NCI-H1436 (cell line): ENCODE results near the gene VASH2.
"Not testable (repeated sequence)": the region's sequence is repeated elsewhere in the genome, so short reads cannot be mapped to it uniquely, and the experiment has no call there.

Experiments
- DNase-seq: peaks from one replicate; lab custom pipeline; 2025; lab: John Stamatoyannopoulos, UW

The VASH2 gene

DNA sequence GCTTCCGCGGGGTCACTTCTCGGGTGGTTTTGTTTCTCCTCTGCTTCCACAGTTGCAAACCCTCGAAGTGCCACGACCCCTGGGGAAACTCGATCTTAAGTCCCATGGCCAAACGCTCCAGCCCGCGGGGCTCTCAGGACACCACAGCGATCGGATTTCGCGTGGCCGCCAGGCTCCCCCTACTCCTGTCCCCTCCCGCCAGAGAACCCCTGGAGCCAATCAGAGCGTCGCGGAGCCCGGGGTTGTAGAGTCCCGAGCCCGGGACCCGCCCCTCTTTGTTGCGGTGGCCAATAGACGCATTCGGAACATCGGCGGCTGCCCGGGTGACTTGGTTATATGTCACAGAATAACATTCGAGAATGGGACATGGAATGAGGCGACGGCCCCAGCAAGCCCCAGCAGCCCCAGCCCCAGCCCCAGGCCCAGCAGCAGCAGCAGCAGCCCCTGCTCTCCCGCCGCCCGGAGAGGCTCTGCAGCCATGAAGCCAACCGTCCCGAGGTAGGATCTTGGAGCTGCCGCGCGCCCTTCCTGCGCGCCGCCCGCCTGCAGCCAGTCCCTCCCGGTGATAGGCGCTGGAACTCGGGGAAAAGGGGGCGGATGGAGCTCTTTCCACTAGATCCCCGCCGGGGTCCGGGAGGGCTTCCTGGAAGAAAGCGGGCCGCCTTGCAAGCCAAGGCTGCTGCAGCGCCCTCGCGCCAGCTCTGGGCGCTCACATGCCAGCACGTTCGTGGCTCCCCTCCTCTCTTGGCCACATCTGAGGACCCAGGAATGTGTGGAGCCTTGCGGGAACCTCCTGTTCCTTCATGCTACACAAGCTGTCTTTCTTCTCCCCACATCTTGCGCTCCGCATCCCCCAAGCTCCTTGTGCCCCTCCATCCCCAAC, at the start of gene VASH2:
TSS of gene VASH2 (plus strand) at position 299 of the 883 bp plus-strand sequence. CDS start 1,002 bp downstream, outside the sequence.
- peak; percentile 95 for DNase-seq

DNA sequence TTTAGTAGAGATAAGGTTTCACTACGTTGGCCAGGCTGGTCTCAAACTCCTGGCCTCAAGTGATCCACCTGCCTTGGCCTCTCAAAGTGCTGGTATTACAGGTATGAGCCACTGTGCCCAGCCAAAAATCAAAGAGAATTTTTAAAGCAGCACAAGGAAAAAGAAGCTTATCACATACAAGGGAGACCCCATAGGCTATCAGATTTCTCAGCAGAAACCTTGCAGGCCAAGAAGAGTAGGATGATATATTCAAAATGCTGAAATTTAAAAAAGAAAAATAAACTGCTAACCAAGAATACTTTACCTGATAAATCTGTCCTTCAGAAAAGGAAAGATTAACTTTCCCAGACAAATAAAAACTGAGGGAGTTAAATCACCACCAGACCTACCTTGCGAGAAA, 49.1 kb upstream of the VASH2 start:
- DNase-seq = no peak

DNA sequence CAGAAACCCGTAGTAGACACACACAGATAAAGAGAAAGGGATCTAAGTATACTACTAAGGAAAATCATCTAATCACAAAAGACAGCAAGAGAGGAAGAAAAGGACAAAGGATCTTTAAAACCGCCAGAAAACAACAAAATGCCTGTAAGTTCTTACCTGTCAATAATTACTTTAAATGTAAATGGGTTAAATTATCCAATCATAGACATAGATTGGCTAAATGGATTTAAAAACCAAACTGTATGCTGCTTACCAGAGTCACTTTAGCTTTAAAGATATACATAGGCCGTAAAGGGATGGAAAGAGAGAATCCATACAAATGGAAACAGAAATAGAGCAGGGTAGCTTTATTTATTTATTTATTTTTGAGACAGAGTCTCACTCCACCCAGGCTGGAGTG, 48.3 kb upstream of the VASH2 start:
- DNase-seq = no peak

DNA sequence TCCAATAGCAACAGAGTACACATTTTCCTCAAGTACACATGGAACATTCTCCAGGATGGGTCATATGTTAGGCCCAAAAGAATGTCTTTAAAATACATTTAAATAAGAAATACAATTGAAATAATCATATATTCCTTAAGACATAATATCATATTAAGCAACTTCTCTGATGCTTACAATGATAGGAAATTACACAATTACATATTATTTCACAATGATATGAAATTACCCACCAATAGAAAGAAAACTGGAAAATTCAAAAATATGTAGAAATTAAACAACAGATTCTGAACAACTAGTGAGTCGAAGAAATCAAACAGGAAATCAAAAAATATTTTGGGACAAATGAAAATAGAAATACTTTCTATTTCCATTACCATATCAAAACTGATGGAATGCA, 46.7 kb upstream of the VASH2 start:
- no peak for DNase-seq

DNA sequence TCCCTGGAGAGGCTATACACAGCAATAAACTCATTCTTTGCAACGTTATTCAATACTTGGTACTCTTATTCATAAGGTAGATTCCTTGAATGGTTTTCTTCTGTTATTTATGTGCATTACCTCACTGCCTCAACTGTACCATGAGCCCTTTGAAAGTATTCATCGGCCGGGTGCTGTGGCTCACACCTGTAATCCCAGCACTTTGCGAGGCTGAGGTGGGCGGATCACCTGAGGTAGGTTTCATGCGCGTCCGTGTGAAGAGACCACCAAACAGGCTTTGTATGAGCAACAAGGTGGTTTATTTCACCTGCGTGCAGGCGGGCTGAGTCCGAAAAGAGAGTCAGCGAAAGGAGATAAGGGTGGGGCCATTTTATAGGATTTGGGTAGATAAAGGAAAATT, 42.3 kb upstream of the VASH2 start:
- DNase-seq = not testable (repeated sequence)

DNA sequence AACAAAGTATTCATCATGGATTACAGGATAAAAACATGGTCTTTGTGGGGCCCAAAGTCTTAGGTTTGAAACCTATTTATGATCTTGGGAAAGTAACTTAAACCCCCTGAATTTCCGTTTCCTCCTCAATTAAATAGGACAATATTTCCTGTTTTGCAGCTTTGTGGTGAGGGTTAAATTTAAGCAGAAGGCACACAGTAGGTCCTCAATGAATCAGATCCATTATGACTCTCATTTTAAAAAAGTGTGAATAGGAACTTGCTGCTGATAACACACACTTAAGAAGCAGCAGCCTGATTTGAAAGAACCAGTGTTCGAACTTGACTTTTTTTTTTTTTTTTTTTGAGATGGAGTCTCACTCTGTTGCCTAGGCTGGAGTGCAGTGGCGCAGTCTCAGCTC, 41.4 kb upstream of the VASH2 start:
- DNase-seq = no peak

DNA sequence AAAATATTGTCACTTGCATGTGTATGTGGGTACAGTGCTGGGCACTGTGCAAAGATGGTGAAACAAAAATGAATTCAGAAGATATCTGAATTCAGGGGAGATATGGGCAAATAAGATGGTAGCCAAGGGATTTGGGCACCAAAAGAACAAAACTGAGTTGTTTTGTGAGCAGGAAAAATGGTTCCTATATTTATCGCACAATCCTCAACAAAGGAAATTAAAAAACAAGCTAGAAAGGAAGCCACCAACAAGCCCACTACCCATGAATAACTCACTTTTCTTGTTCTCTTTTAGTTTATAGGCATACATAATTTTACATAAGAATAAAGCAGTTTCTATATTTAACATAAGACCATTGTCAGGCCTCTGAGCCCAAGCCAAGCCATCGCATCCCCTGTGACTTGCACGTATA, 40.7 kb upstream of the VASH2 start:
- no peak for DNase-seq

DNA sequence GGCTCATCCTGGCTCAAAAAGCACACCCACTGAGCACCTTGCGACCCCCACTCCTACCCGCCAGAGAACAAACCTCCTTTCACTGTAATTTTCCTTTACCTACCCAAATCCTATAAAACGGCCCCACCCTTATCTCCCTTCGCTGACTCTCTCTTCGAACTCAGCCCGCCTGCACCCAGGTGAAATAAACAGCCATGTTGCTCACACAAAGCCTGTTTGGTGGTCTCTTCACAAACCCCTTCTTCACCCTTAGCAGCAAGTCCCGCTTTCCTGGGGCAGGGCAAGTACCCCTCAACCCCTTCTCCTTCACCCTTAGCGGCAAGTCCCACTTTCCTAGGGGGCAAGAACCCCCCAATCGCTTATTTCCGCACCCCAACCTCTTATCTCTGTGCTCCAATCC, 40.1 kb upstream of the VASH2 start:
- DNase-seq = not testable (repeated sequence)

DNA sequence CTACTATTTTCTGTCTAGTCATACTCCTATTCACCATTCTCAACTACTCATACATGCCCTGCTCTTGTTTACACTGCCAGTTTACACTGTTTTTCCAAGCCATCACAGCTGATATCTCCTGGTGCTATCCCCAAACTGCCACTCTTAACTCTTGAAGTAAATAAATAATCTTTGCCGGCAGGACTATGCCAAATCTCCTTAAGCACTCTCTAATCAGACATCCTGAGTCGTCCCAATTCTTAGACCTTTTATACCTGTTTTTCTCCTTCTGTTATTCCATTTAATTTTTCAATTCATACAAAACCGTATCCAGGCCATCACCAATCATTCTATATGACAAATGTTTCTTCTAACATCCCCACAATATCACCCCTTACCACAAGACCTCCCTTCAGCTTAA, 36.7 kb upstream of the VASH2 start:
- DNase-seq = not testable (repeated sequence)

DNA sequence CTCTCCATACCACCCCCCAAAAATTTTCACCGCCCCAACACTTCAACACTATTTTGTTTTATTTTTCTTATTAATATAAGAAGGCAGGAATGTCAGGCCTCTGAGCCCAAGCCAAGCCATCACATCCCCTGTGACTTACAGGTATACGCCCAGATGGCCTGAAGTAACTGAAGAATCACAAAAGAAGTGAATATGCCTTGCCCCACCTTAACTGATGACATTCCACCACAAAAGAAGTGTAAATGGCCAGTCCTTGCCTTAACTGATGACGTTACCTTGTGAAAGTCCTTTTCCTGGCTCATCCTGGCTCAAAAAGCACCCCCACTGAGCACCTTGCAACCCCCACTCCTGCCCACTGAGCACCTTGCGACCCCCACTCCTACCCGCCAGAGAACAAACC, 36.2 kb upstream of the VASH2 start:
- not testable (repeated sequence) for DNase-seq

DNA sequence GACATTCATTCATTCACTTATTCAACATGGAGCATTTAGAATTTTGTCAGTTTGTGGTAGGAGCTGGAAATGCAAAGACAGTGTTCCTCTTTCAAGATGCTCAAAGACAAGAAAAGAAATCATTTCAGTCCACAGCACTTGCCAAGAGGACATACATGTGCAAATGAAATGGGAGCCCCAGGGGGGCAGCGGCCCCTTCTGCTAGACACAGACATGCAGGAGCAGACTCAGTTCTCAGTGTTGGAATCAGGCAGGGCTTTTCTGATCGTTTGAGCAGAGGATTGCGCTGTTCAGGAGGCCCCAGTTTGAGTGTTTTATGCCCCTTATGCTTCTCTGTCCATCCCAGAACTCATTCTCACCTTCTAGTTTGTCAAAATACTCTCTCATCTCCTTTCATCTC, 35.6 kb upstream of the VASH2 start:
- no peak for DNase-seq

DNA sequence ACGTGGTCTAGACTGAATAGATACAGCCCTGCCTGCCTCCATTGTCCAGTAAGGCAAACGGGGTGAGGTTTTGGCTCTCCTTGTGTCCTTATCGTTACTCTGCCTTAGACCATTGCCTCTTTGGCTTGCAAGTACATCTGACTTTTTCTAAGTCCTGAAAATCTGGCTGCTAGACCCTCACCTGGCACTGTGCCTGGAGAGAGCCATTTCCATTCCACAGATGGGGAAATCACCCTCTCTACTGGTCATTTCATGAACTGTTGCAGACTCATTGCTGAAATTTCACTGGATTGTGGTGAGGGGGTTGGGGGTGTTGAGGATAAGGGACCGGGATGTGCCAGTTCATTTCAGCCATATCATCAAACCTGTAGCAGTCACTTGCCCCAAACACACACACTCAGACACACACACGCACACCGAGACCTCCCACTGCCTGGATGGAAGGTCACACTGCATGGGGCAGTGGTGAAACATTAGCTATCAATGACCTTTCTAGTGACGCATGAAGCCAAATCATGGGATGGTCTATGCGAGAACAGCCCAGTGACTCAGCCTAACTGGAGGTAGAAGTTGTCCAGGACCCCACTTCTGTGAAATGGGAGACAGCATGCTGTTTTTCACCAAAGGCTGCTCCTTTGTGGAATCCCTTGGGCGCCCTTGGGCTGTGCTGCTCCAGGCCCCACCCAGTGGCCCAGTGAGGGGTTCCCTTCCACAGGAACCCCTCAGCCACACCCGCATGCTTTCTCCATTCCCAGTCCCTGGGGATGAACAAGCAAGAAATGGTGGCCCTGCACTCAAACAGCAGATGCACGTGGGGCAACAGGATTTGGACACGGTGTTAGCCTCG, 34.9 kb upstream of the VASH2 start:
- peak; percentile 19 for DNase-seq

DNA sequence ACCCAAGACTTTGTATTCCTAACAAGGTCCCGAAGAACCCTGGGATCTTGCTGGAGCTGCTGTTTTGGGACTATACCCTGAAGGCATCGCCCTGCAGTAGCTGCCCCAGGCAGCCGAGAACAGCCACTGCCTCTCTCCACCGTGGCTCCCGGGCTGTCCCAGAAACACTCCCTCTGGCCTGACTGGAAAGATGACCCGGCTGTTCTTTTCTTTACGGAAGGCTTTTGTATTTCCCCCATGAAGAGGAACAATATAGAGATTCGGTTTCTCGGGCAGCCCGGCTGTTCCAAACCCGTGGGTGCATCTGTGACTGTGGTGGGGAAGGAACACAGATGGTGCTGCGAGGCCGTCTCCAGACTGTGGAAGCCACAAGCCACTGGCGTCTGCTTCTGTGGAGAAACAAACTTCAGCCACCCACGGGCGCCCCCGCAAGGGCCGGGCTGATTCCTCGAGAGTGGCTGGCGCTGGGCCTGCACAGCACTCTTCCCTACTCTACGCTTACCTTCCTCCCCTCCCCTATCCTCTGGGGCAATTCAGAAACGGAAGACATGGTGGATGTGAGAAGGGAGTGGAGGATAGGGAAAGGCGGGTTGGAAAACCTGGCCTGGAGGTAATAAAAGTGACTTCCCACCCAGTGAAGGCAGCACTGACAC, 33.7 kb upstream of the VASH2 start:
- DNase-seq = peak; percentile 29

DNA sequence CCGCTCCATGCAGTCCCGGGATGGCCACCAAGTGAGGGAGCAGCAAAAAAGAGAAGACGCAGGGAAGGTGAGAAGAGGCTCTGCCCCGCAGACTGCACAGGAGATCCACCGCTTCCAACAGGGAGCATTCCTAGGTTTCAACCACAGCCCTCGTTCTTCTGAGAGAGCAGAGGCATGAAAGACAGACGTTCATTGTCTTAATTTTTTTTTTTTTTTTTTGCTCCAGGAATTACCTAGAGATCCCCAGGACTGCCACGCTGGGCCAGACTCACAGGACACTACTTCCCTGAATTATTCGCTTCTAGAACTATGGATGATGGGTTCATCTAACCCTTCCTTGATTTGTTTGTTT, 33.2 kb upstream of the VASH2 start:
- DNase-seq = no peak

DNA sequence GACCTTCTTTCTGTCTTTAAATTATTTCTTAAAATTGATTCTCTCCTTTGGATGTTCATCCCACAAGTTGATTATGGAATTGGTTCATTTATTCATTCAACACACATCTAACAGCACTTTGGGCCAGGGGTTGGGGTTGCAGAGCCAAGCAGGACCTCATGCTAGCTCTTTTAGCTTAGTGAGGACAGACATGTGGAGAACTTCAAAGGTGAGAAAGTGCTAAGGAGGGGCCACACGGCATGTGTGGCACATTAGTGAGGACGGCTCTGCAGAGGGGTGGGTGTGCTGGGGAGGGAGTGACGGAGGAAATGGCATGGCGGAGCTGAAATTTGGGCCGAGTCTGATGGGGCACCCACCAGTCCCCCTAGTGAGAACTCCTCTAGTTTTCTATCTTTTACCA, 32.5 kb upstream of the VASH2 start:
- DNase-seq = no peak

DNA sequence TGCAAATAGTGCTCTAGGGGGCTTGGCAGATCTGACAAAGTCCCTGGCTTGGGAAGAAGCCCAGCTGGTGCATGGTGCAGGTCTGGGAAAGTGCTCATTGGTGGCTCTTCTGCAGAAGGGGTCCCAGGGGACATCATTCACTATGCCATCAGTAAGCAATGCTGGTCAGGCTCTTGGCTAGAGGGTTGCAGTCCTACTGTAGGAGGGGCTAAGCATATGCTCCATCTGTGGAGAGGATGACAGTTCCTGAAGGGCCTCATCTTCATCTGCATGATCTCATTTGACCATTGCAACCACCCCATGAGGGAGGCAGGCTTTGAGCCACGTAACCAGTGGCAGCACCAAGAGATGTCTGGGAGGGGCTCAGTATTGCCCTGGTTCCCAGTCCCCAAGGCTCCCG, 31.5 kb upstream of the VASH2 start:
- DNase-seq = peak; percentile 25

DNA sequence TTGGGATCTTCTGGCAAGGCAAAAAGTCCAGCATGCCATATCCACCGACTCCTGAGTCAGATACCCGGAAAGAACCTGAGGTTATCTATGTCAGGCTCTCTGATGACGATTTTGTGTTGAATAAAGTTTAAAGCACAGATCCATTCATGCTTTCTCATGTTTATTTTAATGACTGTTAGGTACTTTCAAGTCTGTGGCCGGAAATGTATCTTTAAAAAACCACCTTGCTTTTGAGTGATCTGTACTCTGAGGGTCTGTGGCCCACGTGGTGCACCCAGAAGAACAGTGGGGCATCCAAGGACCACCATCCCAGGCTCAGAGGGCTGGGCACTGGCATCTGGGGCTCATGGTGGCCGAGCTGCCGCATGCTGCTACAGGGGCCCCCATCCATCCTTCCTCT, 30.1 kb upstream of the VASH2 start:
- no peak for DNase-seq

DNA sequence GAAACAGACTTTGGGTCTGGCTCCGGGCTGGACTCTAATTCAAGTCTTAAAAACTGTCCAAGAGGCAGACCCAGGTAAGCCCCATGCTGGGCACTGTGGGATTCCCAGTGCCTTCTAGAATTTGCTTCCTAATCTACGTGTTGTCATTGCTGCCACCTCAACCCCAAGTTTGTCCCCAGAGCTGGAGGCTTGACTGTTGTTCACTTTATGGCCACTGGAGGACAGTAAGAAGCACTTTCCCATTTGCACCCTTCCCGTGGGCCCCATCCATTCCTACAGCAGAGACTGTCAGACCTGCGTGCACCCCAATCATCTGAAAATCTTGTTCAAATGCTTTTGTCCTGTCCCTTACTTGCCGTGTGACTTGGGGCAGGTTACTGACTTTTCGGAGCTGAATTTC, 29.4 kb upstream of the VASH2 start:
- no peak for DNase-seq

DNA sequence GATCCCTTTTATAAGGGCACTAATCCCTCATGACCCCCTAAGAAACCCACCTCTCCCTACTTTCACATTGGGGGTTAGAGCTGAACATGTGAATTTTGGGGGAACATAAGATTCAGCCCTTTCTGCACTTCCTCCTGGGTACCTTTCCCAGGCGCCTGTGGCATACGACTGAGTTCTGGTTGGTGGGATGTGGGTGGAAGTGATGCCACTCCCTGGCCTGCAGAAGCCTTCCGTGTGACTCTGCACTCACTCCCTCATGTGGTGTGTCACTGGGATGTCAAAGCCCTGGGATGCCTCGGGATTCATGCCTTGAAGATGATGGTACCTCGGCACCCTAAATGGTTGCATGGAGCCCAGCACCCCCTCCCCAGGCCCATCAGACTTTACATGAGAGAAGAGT, 28.3 kb upstream of the VASH2 start:
- DNase-seq = no peak

DNA sequence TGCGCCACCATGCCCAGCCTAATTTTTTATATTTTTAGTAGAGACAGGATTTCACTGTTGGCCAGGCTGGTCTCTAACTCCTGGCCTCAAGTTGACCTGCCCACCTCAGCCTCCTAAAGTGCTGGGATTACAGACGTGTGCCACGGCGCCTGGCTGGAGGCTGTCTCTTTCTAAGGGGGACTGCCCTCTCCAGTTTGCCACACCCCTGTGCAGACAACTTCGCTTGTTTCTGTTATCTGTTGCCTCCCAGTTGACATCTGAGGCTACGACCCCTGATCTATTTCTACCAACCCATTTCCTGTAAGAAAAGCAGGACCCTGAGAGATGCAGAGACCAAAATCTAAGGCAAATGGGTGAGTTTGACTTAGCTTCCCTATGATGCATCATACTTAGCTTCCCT, 24.0 kb upstream of the VASH2 start:
- DNase-seq = no peak

DNA sequence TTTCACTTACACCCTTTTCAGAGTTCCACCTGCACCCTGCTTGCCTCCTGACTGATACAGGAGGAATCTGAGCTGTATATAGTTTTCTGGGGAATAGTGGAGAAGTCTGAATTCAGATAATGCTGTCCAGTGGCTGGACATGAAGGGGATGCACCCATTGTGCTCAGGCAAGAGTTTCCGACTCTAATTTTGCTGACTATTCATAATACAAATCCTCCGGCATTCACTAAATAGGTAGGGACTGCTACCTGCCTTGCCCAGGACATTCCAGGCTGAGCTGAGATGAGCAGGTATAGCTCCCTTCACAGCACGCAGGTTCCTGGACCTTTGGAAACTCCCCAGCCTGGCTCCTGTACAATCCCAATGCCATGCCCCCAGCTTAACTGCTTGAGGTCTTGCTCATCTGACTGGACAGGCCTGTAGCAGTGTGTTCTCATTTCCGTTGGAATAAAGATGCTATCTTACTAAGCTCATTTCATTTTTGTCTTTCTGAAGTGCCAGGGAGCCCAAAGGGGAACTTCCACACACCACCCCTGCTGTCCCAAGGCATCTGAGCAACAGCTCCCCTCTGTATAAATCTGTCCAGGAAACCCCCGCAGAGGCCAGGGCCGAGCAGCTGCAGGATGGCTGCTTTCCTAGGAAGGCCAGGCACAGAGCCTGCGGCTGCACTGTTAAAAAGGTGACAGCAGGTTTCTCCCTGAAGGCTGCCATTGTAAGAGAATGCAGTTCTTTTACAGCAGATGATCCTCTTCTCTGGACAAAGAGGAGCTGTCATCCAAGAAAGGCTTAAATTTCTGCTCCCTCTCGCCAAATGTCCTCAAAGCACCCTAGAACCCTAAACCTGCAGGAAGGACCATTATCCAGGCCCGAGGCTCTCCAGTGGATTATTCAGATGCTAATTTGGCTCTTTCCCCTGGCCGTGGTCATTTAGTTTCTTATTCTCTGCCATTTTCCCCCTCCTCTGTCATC, 21.7 kb upstream of the VASH2 start:
- no peak for DNase-seq
